Measurements from ENCODE around the gene SEC31A.

The SEC31A gene

DNA sequence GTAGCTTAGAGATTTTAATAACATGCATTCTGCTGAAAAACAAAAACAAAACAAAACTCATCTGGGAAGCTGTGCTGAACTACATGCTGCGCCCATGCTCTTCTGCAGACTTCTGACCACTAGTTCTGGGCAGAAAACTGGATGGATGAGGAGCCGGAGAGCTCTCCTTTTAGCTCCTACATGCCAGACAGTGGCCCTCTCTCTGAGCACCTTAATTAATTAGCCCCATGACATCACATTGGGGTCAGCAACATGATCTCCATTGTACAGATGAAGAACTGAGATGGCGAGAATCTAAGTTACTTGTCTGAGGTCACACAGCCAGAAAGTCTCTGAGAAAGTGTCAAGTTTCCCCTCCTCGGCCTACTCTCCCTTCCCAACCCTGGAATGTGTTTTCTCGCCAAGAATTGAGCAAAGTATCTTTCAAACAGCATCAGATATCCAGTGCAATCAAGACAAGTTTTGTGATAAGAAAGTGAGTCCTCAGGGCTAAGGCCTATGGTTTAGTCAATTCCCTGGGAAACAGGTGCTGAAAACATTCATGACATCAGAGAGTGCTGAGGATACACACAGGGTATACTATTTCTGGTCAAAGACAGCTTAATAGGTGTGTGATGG, 113.9 kb downstream of the SEC31A start:
- DNase-seq, result no peak
- intact Hi-C loops (cut with DNase I), result no loop called here

GRCh38 chr4:82775243-82775642, 115.7 kb downstream of the SEC31A start:
- intact Hi-C loops (cut with DNase I), result no loop called here
- no peak for DNase-seq

DNA sequence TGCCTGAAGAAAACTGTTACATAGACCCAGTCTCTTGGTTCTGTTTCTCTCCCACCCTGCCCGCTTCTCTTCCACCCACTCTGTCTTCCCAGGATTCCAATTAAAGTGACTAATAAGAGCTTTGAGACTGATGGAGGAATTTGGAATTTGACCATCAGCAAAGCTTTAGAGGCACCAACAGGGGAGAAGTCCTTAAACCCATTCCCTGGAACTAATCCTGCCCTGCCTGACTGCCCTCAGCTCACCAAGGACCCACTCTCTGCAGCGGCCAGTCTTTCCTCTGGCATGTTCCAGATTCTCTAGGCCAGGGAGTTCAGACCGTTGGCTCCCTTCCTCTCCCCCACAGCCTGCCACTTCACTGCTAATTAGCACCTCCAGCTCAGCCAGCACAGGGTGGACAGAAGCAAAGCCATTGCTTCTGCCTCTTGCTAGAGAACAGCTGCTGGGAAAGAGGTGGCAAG, 116.2 kb downstream of the SEC31A start:
- DNase-seq, result peak in 9 of 10 donors; percentile 32 to 92 (median 53)
- intact Hi-C loops (cut with DNase I), result no loop called here

DNA sequence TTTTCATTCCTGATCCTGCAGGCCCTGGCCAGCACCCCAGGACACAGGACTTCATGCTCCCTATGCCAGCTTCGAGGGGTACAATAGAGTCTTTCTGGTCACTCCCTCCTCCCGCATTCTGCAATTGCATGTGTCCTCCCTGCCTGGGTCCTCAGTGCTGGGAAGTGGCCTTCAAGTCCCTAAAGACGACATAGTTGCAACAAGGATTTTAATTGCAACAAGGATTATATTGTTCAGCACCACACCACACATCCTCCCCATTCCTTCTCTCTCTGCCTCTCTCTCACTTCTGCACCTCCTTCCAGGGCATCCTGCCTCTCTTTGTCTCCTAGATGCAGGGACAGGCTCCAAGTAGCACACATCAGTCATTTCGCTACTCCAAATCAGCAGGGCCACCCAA, 117.9 kb downstream of the SEC31A start:
- intact Hi-C loops (cut with DNase I), result no loop called here
- peak in 5 of 10 donors; percentile 25 to 85 (median 30) for DNase-seq

DNA sequence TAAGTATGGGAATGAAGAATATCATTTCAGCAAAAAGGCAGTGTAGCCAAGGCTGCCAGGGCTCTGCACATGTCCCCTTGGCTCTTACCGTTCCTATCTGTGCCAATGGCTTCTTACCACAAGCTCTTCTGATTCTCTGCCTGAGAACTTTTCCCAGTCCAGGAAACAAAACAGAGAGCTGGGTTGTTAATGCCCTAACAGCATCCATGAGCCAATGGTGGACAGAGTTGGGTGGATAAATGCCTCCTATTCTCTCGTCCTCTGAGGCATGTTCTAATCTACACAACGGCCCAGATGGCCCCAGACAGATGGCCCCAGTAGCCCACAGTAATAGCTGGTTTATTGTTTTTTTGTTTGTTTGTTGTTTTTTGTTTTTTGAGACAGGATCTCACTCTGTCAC, 120.3 kb downstream of the SEC31A start:
- intact Hi-C loops (cut with DNase I), result no loop called here
- peak in 8 of 10 donors; percentile 26 to 92 (median 62) for DNase-seq
